Endothelial cell (in vitro differentiated cells): ENCODE measurements around the gene ARHGAP9. TPM values are rescaled to one million over a fixed set of nuclear protein-coding genes. Genes with fewer than 3 reads are reported as not detected.
"Not testable (repeated sequence)": the region's sequence is repeated elsewhere in the genome, so short reads cannot be mapped to it uniquely, and the experiment has no call there.

ENCODE experiments used
- DNase-seq: peaks from one replicate; pipeline ENCODE4 v3.0.0; 2021; ENCODE audit warnings: low spot score
- H3K27ac Mint-ChIP-seq: one replicate; pipeline ENCODE4 v1.8.0; 2021; ENCODE audit warnings: mixed read lengths, inconsistent platforms; ENCODE audit not compliant: unreplicated experiment
- H3K27me3 Mint-ChIP-seq: one replicate; pipeline ENCODE4 v1.8.0; 2021; ENCODE audit warnings: mild to moderate bottlenecking, moderate library complexity, mixed read lengths, inconsistent platforms; ENCODE audit not compliant: unreplicated experiment
- H3K36me3 Mint-ChIP-seq: one replicate; pipeline ENCODE4 v1.8.0; 2021; ENCODE audit warnings: mild to moderate bottlenecking, low read depth, mixed read lengths, inconsistent platforms; ENCODE audit not compliant: unreplicated experiment
- H3K4me1 Mint-ChIP-seq: one replicate; pipeline ENCODE4 v1.8.0; 2021; ENCODE audit warnings: mild to moderate bottlenecking, mixed read lengths, inconsistent platforms; ENCODE audit not compliant: unreplicated experiment
- H3K4me3 Mint-ChIP-seq: one replicate; pipeline ENCODE4 v1.8.0; 2021; ENCODE audit warnings: mild to moderate bottlenecking, mixed read lengths, inconsistent platforms; ENCODE audit not compliant: unreplicated experiment
- H3K9me3 Mint-ChIP-seq: one replicate; pipeline ENCODE4 v1.8.0; 2021; ENCODE audit warnings: mixed read lengths, inconsistent platforms; ENCODE audit not compliant: unreplicated experiment
- total RNA-seq: library from RNA; stranded (reverse); fragmentation: NEBNext Ultra II Directional; extraction: Animal tissue kit (Norgen Biotek cat#: 25700); gene quantifications from one replicate; pipeline ENCODE4 v1.2.1, GENCODE V29; 2021; ENCODE audit not compliant: unreplicated experiment
- TF ChIP-seq, protein P1 (sequence below): fragments of 200-600 bp; sonication (generic); IDR thresholded peaks from one replicate; pipeline ENCODE4 v1.5.0; 2021; ENCODE audit warnings: antibody characterized with exemption; ENCODE audit not compliant: unreplicated experiment

ARHGAP9 gene
- total RNA-seq, 1 donor from 2014 or later = 65.4 TPM

DNA sequence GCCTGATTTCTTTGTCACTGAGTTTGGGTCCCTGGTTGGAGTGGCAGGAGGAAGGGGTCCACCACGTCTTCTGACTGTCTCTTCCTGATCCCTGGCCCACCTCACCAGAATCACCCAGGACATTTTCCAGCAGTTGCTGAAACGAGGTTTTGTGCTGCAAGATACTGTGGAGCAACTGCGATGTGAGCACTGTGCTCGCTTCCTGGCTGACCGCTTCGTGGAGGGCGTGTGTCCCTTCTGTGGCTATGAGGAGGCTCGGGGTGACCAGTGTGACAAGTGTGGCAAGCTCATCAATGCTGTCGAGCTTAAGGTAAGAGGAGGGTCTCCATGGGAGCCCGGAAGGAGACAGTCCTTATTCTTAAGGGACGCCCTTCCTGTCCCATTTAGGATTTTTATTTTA lies 20.5 kb upstream of the ARHGAP9 start:
- H3K9me3 Mint-ChIP-seq = no peaks in the 10 kb centered on the region
- no peak overlapping the region for H3K4me3 Mint-ChIP-seq
- no peak overlapping the region for H3K27ac Mint-ChIP-seq
- H3K36me3 Mint-ChIP-seq = peaks cover 61% of the 10 kb centered on the region
- TF ChIP-seq, protein P1, sequence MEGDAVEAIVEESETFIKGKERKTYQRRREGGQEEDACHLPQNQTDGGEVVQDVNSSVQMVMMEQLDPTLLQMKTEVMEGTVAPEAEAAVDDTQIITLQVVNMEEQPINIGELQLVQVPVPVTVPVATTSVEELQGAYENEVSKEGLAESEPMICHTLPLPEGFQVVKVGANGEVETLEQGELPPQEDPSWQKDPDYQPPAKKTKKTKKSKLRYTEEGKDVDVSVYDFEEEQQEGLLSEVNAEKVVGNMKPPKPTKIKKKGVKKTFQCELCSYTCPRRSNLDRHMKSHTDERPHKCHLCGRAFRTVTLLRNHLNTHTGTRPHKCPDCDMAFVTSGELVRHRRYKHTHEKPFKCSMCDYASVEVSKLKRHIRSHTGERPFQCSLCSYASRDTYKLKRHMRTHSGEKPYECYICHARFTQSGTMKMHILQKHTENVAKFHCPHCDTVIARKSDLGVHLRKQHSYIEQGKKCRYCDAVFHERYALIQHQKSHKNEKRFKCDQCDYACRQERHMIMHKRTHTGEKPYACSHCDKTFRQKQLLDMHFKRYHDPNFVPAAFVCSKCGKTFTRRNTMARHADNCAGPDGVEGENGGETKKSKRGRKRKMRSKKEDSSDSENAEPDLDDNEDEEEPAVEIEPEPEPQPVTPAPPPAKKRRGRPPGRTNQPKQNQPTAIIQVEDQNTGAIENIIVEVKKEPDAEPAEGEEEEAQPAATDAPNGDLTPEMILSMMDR = no peak
- no peak for DNase-seq
- H3K4me1 Mint-ChIP-seq = peaks cover 7% of the 10 kb centered on the region
- peaks cover 1% of the 10 kb centered on the region for H3K27me3 Mint-ChIP-seq

DNA sequence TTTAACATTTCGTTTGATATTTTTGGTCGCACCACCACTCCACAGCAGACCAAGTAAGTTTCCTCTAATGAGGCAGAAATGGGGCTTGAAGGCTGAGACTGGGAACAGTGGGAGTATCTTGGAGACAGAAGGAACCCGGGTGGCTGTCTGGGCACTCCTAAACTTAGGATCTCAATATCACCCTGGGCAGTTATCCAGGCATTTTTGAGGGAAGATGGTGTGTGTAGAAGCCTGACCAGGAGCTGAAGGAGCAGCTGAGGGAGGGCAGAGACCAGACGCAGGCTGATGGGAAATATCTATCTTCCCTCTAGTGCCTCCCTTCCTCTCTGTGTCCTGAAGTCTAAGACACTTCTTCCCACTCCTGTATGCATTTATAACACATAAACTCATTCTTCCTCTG lies 18.9 kb upstream of the ARHGAP9 start:
- peaks cover 52% of the 10 kb centered on the region for H3K36me3 Mint-ChIP-seq
- no peak for DNase-seq
- TF ChIP-seq, protein P1 = no peak
- H3K27ac Mint-ChIP-seq = peak overlapping the region; percentile 57
- peak overlapping the region; percentile 42 for H3K4me3 Mint-ChIP-seq
- peaks cover 7% of the 10 kb centered on the region for H3K4me1 Mint-ChIP-seq
- peaks cover 1% of the 10 kb centered on the region for H3K27me3 Mint-ChIP-seq
- no peaks in the 10 kb centered on the region for H3K9me3 Mint-ChIP-seq

DNA sequence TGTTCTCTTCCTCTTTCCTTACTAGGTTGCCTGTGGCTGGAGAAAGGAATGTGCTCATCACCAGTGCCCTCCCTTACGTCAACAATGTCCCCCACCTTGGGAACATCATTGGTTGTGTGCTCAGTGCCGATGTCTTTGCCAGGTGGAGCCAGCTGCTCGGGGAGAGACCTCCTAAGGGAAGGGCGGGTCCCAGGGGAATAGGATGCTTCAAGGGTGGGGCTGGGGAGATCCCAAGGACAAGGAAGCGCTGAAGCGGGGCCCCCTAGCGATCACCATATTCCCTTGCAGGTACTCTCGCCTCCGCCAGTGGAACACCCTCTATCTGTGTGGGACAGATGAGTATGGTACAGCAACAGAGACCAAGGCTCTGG lies 18.5 kb upstream of the ARHGAP9 start:
- no peak for DNase-seq
- H3K36me3 Mint-ChIP-seq = peaks cover 51% of the 10 kb centered on the region

DNA sequence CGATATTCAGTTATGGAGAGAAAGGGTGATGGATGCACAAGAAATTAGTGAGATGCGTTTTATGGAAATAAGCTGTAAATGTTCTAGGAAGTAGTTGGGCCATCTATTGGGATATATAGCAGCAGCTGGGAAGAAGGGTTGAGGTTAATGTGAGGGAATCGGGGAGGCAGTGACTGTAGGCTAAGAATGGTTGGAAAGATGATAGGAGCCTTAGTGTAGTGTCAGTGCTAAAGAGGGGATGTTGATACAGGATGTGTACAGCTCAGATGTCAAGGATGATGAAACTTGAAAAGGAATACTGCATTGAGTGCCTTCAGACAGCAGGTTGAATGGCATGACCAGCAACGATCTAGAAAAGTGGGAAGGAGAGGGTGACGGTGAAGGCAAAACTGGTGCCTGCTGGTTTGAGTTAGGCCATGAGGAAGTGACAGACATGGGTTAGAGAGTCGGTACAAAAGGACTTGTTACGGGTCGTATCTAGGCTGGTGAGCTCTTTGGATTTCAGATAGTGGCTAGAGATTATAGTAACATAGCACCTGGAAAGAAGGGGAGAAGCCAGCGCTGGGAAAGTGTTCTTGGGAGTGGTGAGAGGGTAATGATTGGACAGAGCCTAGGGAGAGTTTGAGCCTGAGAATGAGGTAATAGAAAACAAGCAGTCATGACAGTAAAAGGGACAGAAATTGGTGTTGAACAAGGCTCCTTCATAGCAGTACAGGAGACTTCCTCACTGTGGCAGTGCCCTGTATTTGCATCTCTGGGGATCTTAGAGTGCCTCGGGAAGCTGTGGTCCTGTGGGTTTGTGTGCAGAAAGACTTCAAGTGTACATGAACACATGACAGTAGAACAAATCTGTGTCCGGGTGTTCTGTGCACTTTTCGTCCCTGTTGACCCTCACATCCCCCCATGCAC lies 17.8 kb upstream of the ARHGAP9 start:
- TF ChIP-seq, protein P1 = no peak
- Mint-ChIP-seq H3K36me3 (peaks cover 54% of the 10 kb centered on the region), H3K4me3 (peak overlapping the region; percentile 78), H3K27ac (peak overlapping the region; percentile 38), H3K9me3 (no peaks in the 10 kb centered on the region), H3K4me1 (peaks cover 7% of the 10 kb centered on the region), H3K27me3 (peaks cover 3% of the 10 kb centered on the region)
- no peak for DNase-seq

More for the DNA sequence above, 18.5 kb upstream of the ARHGAP9 start:
- Mint-ChIP-seq H3K4me3 (peak overlapping the region; percentile 56), H3K27me3 (peaks cover 1% of the 10 kb centered on the region), H3K4me1 (peaks cover 7% of the 10 kb centered on the region), H3K27ac (peak overlapping the region; percentile 11), H3K9me3 (no peaks in the 10 kb centered on the region)
- TF ChIP-seq, protein P1 = no peak

DNA sequence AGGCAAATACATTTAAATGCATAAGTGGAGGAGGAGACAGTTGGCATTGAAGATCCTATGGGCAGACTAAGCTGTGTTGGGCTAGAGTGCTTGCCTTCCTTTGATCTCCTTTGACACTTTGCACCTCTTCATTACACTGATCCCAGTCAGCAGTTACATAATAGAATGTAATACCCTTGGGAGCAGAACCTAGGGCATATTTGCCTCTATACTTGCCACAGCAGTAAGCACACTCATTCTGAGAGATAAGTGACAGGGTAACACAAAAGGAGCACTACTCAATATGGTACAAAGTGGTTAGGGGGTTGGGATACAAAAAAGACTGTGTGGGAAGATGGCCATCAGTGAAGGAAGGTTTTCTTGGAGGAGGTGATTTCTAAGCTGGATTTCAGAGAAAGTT lies 17.2 kb upstream of the ARHGAP9 start:
- Mint-ChIP-seq H3K36me3 (peaks cover 50% of the 10 kb centered on the region), H3K27ac (peak overlapping the region; percentile 38), H3K9me3 (no peaks in the 10 kb centered on the region), H3K27me3 (peaks cover 3% of the 10 kb centered on the region), H3K4me3 (peak overlapping the region; percentile 78), H3K4me1 (peaks cover 7% of the 10 kb centered on the region)
- DNase-seq = no peak
- TF ChIP-seq, protein P1 = no peak

DNA sequence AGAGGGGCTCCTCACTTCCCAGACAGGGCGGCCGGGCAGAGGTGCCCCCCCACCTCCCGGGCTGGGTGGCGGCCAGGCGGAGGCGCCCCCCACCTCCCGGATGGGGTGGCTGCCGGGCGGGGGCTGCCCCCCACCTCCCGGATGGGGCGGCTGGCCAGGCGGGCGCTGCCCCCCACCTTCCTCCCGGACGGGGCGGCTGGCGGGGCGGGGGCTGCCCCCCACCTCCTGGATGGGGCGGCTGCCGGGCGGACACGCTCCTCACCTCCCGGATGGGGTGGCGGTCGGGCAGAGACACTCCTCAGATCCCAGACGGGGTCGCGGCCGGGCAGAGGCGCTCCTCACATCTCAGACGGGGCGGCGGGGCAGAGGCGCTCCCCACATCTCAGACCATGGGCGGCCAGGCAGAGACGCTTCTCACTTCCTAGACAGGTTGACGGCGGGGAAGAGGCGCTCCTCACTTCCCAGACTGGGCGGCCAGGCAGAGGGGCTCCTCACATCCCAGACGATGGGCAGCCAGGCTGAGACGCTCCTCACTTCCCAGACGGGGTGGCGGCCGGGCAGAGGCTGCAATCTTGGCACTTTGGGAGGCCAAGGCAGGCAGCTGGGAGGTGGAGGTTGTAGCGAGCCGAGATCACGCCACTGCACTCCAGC lies 15.5 kb upstream of the ARHGAP9 start:
- H3K4me1 Mint-ChIP-seq, DNase-seq, H3K9me3 Mint-ChIP-seq, H3K4me3 Mint-ChIP-seq, H3K27ac Mint-ChIP-seq, H3K27me3 Mint-ChIP-seq: not testable (repeated sequence)
- H3K36me3 Mint-ChIP-seq = peaks cover 51% of the 10 kb centered on the region
